Measurements from ENCODE around the gene MYCBPAP.

The MYCBPAP gene

GRCh38 chr17:50511058-50511457, 2.8 kb downstream of the MYCBPAP start:
- Histone ChIP-seq H3K4me3 (ENCODE audit: low read depth in 1 of 2, low read length in 2 of 2) (no peak overlapping the region), H3K27ac (ENCODE audit: low read length) (no peak overlapping the region), H3K4me1 (ENCODE audit: control insufficient read depth in 1 of 2, insufficient read depth in 2 of 2, low read length in 2 of 2) (peaks cover 7 to 8% of the 10 kb centered on the region in 2 donors)

GRCh38 chr17:50513495-50513894, 5.3 kb downstream of the MYCBPAP start:
- peaks cover 7 to 8% of the 10 kb centered on the region in 2 donors for H3K4me1 ChIP-seq (ENCODE audit: control insufficient read depth in 1 of 2, insufficient read depth in 2 of 2, low read length in 2 of 2)
- H3K27me3 ChIP-seq (ENCODE audit: low read depth, low read length), result no peaks in the 10 kb centered on the region
- H3K4me3 ChIP-seq (ENCODE audit: low read depth in 1 of 2, low read length in 2 of 2), result no peak overlapping the region
- no peaks in the 10 kb centered on the region for H3K36me3 ChIP-seq (ENCODE audit: control insufficient read depth in 1 of 2, insufficient read depth in 2 of 2, low read length in 2 of 2)
- H3K9me3 ChIP-seq (ENCODE audit: control insufficient read depth in 1 of 2, low read length in 2 of 2), result no peaks in the 10 kb centered on the region
- no peak overlapping the region for H3K27ac ChIP-seq (ENCODE audit: low read length)

More at GRCh38 chr17:50511058-50511457, 2.8 kb downstream of the MYCBPAP start:
- H3K36me3 ChIP-seq (ENCODE audit: control insufficient read depth in 1 of 2, insufficient read depth in 2 of 2, low read length in 2 of 2), result no peaks in the 10 kb centered on the region
- no peaks in the 10 kb centered on the region for H3K27me3 ChIP-seq (ENCODE audit: low read depth, low read length)
- no peaks in the 10 kb centered on the region for H3K9me3 ChIP-seq (ENCODE audit: control insufficient read depth in 1 of 2, low read length in 2 of 2)

- Histone ChIP-seq H3K36me3 (ENCODE audit: control insufficient read depth in 1 of 2, insufficient read depth in 2 of 2, low read length in 2 of 2) (no peaks in the 10 kb centered on the region), H3K4me3 (ENCODE audit: low read depth in 1 of 2, low read length in 2 of 2) (no peak overlapping the region), H3K27ac (ENCODE audit: low read length) (no peak overlapping the region), H3K27me3 (ENCODE audit: low read depth, low read length) (no peaks in the 10 kb centered on the region), H3K4me1 (ENCODE audit: control insufficient read depth in 1 of 2, insufficient read depth in 2 of 2, low read length in 2 of 2) (peaks cover 0 to 3% of the 10 kb centered on the region in 2 donors), H3K9me3 (ENCODE audit: control insufficient read depth in 1 of 2, low read length in 2 of 2) (no peaks in the 10 kb centered on the region)
These were observed 6.1 kb downstream of the MYCBPAP start for GRCh38 chr17:50514388-50514787.

- H3K4me1 ChIP-seq (ENCODE audit: control insufficient read depth in 1 of 2, insufficient read depth in 2 of 2, low read length in 2 of 2), result peaks cover 0 to 3% of the 10 kb centered on the region in 2 donors
- H3K4me3 ChIP-seq (ENCODE audit: low read depth in 1 of 2, low read length in 2 of 2), result no peak overlapping the region
- no peak overlapping the region for H3K27ac ChIP-seq (ENCODE audit: low read length)
- H3K9me3 ChIP-seq (ENCODE audit: control insufficient read depth in 1 of 2, low read length in 2 of 2), result no peaks in the 10 kb centered on the region
- H3K36me3 ChIP-seq (ENCODE audit: control insufficient read depth in 1 of 2, insufficient read depth in 2 of 2, low read length in 2 of 2), result no peaks in the 10 kb centered on the region
- H3K27me3 ChIP-seq (ENCODE audit: low read depth, low read length), result no peaks in the 10 kb centered on the region
These were observed 6.9 kb downstream of the MYCBPAP start for GRCh38 chr17:50514936-50515702.

GRCh38 chr17:50517011-50517410, 8.8 kb downstream of the MYCBPAP start:
- H3K27ac ChIP-seq (ENCODE audit: low read length), result no peak overlapping the region
- no peaks in the 10 kb centered on the region for H3K36me3 ChIP-seq (ENCODE audit: control insufficient read depth in 1 of 2, insufficient read depth in 2 of 2, low read length in 2 of 2)
- no peaks in the 10 kb centered on the region for H3K9me3 ChIP-seq (ENCODE audit: control insufficient read depth in 1 of 2, low read length in 2 of 2)
- no peak overlapping the region for H3K4me3 ChIP-seq (ENCODE audit: low read depth in 1 of 2, low read length in 2 of 2)
- peaks cover 0 to 3% of the 10 kb centered on the region in 2 donors for H3K4me1 ChIP-seq (ENCODE audit: control insufficient read depth in 1 of 2, insufficient read depth in 2 of 2, low read length in 2 of 2)
- H3K27me3 ChIP-seq (ENCODE audit: low read depth, low read length), result no peaks in the 10 kb centered on the region

GRCh38 chr17:50517504-50518383, 9.5 kb downstream of the MYCBPAP start:
- H3K27ac ChIP-seq (ENCODE audit: low read length), result no peak overlapping the region
- no peaks in the 10 kb centered on the region for H3K27me3 ChIP-seq (ENCODE audit: low read depth, low read length)
- peaks cover 0 to 3% of the 10 kb centered on the region in 2 donors for H3K4me1 ChIP-seq (ENCODE audit: control insufficient read depth in 1 of 2, insufficient read depth in 2 of 2, low read length in 2 of 2)
- no peak overlapping the region for H3K4me3 ChIP-seq (ENCODE audit: low read depth in 1 of 2, low read length in 2 of 2)
- no peaks in the 10 kb centered on the region for H3K9me3 ChIP-seq (ENCODE audit: control insufficient read depth in 1 of 2, low read length in 2 of 2)
- no peaks in the 10 kb centered on the region for H3K36me3 ChIP-seq (ENCODE audit: control insufficient read depth in 1 of 2, insufficient read depth in 2 of 2, low read length in 2 of 2)

GRCh38 chr17:50518384-50519023, 10.3 kb downstream of the MYCBPAP start:
- H3K4me3 ChIP-seq (ENCODE audit: low read depth in 1 of 2, low read length in 2 of 2), result no peak overlapping the region
- H3K36me3 ChIP-seq (ENCODE audit: control insufficient read depth in 1 of 2, insufficient read depth in 2 of 2, low read length in 2 of 2), result no peaks in the 10 kb centered on the region
- no peak overlapping the region for H3K27ac ChIP-seq (ENCODE audit: low read length)
- H3K27me3 ChIP-seq (ENCODE audit: low read depth, low read length), result no peaks in the 10 kb centered on the region
- H3K4me1 ChIP-seq (ENCODE audit: control insufficient read depth in 1 of 2, insufficient read depth in 2 of 2, low read length in 2 of 2), result peaks cover 0 to 3% of the 10 kb centered on the region in 2 donors
- no peaks in the 10 kb centered on the region for H3K9me3 ChIP-seq (ENCODE audit: control insufficient read depth in 1 of 2, low read length in 2 of 2)

GRCh38 chr17:50519141-50519834, 11.0 kb downstream of the MYCBPAP start:
- H3K36me3 ChIP-seq (ENCODE audit: control insufficient read depth in 1 of 2, insufficient read depth in 2 of 2, low read length in 2 of 2), result no peaks in the 10 kb centered on the region
- H3K27me3 ChIP-seq (ENCODE audit: low read depth, low read length), result no peaks in the 10 kb centered on the region
- peaks cover 0 to 3% of the 10 kb centered on the region in 2 donors for H3K4me1 ChIP-seq (ENCODE audit: control insufficient read depth in 1 of 2, insufficient read depth in 2 of 2, low read length in 2 of 2)
- no peak overlapping the region for H3K4me3 ChIP-seq (ENCODE audit: low read depth in 1 of 2, low read length in 2 of 2)
- H3K27ac ChIP-seq (ENCODE audit: low read length), result no peak overlapping the region
- H3K9me3 ChIP-seq (ENCODE audit: control insufficient read depth in 1 of 2, low read length in 2 of 2), result no peaks in the 10 kb centered on the region

- Histone ChIP-seq H3K27me3 (ENCODE audit: low read depth, low read length) (no peaks in the 10 kb centered on the region), H3K4me1 (ENCODE audit: control insufficient read depth in 1 of 2, insufficient read depth in 2 of 2, low read length in 2 of 2) (no peaks in the 10 kb centered on the region), H3K4me3 (ENCODE audit: low read depth in 1 of 2, low read length in 2 of 2) (no peak overlapping the region), H3K36me3 (ENCODE audit: control insufficient read depth in 1 of 2, insufficient read depth in 2 of 2, low read length in 2 of 2) (no peaks in the 10 kb centered on the region), H3K9me3 (ENCODE audit: control insufficient read depth in 1 of 2, low read length in 2 of 2) (no peaks in the 10 kb centered on the region), H3K27ac (ENCODE audit: low read length) (no peak overlapping the region)
These were observed 12.2 kb downstream of the MYCBPAP start for GRCh38 chr17:50520483-50520882.

- Histone ChIP-seq H3K4me3 (ENCODE audit: low read depth in 1 of 2, low read length in 2 of 2) (no peak overlapping the region), H3K9me3 (ENCODE audit: control insufficient read depth in 1 of 2, low read length in 2 of 2) (no peaks in the 10 kb centered on the region), H3K27me3 (ENCODE audit: low read depth, low read length) (no peaks in the 10 kb centered on the region), H3K27ac (ENCODE audit: low read length) (no peak overlapping the region), H3K4me1 (ENCODE audit: control insufficient read depth in 1 of 2, insufficient read depth in 2 of 2, low read length in 2 of 2) (no peaks in the 10 kb centered on the region), H3K36me3 (ENCODE audit: control insufficient read depth in 1 of 2, insufficient read depth in 2 of 2, low read length in 2 of 2) (no peaks in the 10 kb centered on the region)
These were observed 13.3 kb downstream of the MYCBPAP start for GRCh38 chr17:50521514-50521913.

- Histone ChIP-seq H3K4me3 (ENCODE audit: low read depth in 1 of 2, low read length in 2 of 2) (no peak overlapping the region), H3K9me3 (ENCODE audit: control insufficient read depth in 1 of 2, low read length in 2 of 2) (no peaks in the 10 kb centered on the region), H3K36me3 (ENCODE audit: control insufficient read depth in 1 of 2, insufficient read depth in 2 of 2, low read length in 2 of 2) (no peaks in the 10 kb centered on the region), H3K27ac (ENCODE audit: low read length) (no peak overlapping the region), H3K4me1 (ENCODE audit: control insufficient read depth in 1 of 2, insufficient read depth in 2 of 2, low read length in 2 of 2) (no peaks in the 10 kb centered on the region), H3K27me3 (ENCODE audit: low read depth, low read length) (no peaks in the 10 kb centered on the region)
These were observed 14.5 kb downstream of the MYCBPAP start for GRCh38 chr17:50522766-50523165.

Measured in muscle layer of duodenum (tissue), 2 donors.